ENCODE data around the gene CDK2AP2.

DNA sequence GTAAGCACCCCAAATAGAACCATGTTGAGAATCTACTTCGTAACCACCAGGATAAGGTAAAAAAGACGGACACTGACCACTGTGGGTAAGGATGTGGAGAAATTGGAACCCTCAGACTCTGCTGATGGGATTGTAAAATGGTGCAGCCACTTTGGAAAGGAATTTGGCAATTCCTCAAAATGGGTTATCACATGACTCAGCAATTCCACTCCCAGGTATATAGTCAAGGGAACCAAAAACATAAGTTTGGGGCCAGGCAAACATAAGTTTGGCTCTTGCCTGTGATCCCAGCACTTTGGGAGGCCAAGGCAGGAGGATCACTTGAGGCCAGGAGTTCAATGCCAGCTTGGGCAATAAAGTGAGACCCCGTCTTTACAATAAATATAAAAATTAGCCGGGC, 20.4 kb upstream of the CDK2AP2 start:
- no peak for TF ChIP-seq POLR2A (IDR thresholded peaks at IDR 0.05)
- TF ChIP-seq, protein P1, sequence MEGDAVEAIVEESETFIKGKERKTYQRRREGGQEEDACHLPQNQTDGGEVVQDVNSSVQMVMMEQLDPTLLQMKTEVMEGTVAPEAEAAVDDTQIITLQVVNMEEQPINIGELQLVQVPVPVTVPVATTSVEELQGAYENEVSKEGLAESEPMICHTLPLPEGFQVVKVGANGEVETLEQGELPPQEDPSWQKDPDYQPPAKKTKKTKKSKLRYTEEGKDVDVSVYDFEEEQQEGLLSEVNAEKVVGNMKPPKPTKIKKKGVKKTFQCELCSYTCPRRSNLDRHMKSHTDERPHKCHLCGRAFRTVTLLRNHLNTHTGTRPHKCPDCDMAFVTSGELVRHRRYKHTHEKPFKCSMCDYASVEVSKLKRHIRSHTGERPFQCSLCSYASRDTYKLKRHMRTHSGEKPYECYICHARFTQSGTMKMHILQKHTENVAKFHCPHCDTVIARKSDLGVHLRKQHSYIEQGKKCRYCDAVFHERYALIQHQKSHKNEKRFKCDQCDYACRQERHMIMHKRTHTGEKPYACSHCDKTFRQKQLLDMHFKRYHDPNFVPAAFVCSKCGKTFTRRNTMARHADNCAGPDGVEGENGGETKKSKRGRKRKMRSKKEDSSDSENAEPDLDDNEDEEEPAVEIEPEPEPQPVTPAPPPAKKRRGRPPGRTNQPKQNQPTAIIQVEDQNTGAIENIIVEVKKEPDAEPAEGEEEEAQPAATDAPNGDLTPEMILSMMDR (IDR thresholded peaks at IDR 0.05): no peak

Data from esophagus squamous epithelium (tissue), 4 donors.